HG03575 (cell line): ENCODE measurements around the gene PDCD1LG2.
"Not testable (repeated sequence)": the region's sequence is repeated elsewhere in the genome, so short reads cannot be mapped to it uniquely, and the experiment has no call there.

Source experiments
- ATAC-seq: cut with Tn5 transposase; IDR thresholded peaks from one replicate; pipeline ENCODE4 v1.9.1; 2021; ENCODE audit not compliant: unreplicated experiment, insufficient number of reproducible peaks, low FRiP score; ENCODE audit errors: extremely low read depth

The PDCD1LG2 gene

DNA sequence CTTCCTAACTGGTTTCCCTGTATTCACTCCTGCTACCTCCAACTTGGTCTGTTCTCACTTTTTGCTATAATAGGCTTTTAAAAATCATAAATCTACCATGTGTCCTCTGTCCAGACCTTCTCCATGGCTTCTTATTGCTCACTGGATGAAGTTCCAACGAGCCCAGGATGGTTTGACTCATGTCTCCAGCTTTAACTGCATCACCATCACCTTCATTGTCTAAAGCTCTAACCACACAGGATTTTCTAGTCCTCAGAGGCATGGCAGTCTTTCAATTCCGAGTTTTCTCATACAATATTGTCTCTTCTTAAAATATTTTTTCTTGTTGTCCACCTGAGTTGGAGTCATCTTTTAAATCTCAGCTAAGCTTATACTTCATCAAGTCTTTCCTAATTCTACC lies 49.3 kb downstream of the PDCD1LG2 start:
- ATAC-seq, result no peak

DNA sequence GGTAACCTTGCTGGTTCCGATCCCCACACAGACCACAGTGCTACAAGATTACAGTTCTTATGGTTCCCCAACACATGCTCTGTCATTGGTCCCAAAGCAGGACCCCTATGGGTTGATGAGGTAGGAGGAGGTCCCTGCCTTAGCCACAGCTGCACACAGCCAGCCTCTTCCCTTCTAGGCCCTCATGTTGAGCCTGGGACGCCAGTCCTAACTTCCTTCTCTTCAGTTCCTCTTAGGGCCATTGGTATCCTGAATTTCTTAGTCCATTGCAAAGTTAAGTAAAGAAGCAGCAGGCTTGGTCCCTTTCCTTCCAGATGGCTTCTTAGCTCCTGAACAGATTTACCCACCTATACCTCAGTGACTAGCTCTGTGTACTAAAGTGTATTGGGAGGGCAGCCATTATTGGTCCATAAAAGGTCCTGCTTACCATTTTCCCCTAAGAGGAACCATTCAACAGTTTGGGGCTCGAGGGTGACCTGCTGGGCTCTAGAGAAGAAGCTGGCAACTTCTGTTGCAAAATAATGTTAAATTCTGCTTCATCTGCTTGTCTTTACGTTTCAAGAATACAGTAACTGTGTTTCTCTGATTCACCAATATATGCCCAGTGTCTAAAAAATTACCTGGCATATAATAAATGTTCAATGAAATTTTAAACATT lies 50.2 kb downstream of the PDCD1LG2 start:
- no peak for ATAC-seq

DNA sequence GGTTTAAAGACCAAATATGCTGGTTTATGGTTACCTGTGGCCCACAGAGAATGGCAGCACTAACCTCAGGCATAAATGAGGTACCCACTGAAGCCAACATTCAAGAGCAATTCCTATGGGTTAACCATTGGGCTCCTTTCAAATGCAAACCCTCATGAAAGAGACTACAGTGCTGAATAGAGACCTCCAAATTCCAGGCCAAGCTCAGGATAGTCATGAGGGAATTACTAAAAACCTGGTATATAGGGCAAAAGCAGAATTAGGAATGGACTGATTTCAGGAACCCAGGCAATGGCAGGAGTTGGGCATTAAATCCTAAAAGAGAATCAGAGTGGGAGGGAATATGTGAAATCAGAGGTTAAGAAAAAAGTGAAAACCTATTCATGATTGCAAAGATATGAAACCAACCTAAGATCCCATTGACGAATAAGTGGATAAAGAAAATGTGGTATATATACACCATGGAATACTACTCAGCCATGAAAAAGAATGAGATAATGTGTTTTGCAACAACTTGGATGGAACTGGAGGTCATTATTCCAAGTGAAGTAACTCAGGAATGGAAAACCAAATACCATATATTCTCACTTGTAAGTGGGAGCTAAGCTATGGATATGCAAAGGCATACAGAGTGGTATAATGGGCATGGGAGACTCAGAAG lies 51.6 kb downstream of the PDCD1LG2 start:
- ATAC-seq, result no peak

DNA sequence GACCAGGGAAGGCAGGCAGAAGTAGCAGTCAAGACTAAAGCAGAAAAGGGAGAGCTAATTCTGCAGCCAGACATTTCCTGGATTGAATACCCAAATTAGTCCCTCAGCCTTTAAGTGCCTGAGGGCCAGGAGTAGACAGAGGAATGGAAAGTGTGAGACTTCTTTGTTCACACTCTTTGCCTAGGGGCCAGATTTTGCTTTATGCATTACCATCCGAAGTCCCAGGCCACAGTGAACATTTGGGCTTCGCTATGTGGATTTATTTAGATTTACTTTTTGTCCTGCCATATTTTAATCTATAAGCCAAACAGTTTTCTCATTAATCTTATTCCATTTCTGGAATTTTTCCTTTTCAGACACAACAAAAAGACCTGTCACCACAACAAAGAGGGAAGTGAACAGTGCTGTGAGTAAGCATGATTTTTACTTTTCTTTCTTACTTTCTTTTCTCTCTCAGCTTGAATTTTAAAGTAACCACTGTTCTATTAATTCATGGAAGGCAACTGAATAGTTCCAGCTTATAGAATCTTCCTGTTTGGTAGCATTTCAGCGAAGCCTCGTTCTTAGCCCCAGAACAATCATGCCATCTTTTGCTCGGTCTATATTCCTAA lies 52.6 kb downstream of the PDCD1LG2 start:
- no peak for ATAC-seq

DNA sequence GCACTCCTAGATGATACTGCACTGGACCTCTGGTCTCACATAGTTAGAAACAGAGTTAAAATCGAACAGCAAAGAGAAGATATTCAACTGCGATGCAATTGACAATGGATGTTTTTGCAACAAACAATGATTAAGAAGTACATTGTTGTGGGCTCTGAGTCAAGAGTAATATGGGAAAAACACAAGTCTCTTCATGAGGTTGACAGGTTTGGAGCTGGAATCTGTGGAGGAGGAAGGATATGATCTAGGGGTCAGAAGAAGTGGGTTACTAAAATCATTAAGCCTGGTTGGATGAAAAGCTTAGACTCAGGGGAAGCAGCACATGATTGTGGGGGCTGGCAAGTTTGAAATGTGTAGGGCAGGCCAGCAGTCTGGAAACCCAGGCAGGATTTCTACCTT lies 53.1 kb downstream of the PDCD1LG2 start:
- no peak for ATAC-seq

DNA sequence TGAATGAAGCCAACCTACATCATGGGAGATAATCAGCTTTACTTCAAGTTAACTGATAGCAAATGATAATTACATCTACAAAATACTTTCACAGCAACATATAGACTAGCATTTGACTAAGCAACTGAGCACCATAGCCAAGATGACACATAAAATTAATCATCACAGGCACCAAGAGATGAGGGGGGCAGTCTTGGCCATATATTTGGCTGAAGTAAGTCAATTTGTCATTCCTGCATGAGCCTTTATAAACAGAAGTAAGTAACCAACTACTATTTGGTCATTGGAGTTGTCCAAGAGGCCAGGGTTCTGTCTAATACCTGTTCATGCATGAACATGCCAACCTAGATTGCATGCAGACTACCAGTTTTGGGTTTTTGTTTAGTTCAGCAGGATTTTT lies 53.6 kb downstream of the PDCD1LG2 start:
- no peak for ATAC-seq

DNA sequence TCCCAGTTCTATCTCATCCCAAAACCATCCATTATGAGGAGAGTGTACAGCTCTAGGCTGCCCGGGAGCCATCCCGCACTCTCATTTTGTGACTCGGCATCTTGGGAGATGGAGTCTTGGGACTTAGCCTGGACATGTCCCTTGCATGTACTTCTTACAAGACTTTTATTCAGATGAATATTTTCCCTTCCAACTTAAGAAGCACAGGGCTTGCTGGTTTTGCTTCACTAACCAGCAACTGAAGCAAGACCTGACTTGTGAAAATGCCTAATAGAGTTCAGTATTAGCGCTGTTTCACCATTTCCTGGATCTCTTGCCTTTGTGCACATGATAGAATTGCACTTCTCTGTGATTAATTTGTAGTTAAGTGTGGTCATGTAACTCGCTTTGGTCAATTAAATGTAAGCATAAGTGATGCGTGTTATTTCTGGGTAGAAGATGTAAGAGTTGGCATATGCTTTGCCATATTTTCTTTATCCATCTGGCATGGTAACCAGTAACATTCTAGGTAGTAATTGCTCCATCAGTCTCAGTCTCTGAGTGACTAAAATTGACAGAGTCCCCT lies 55.8 kb downstream of the PDCD1LG2 start:
- no peak for ATAC-seq

DNA sequence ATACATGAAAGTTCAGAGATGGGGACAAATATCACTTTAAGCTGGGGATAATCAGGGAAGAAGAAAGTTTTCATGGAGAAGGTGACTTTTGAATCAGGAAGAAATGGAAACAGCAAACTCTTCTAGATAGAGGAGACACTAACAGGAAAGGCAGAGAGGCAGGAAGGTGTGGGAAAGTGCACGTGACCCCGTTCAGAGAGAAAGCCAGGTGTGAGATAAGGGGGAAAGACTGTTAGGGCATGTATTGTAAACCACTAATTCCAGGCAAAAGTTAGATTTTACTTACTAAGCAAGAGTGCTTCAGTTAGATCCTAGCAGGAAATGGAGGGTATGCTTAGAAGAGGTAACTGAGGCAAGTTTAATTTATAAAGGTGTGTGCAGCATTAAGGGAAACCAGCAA lies 58.5 kb downstream of the PDCD1LG2 start:
- ATAC-seq, result no peak

DNA sequence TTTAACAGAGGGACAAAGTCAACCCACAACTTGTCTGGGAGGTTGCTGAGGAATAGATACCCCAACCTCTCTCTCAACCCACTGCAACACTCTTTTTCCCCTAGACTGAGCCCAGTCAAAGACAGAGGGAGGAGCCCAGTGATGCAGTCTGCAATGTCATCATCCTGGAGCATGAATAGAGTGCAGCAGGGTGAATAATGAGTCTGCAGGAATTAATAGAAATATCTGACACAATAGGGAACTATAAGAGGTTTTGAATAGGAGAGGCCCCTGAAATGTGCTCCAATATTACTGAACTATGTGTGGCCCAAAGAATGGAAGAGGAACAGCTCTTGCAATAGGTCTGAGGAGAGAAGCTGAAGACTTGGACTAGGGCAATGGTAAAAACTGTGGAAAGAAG lies 59.1 kb downstream of the PDCD1LG2 start:
- no peak for ATAC-seq

DNA sequence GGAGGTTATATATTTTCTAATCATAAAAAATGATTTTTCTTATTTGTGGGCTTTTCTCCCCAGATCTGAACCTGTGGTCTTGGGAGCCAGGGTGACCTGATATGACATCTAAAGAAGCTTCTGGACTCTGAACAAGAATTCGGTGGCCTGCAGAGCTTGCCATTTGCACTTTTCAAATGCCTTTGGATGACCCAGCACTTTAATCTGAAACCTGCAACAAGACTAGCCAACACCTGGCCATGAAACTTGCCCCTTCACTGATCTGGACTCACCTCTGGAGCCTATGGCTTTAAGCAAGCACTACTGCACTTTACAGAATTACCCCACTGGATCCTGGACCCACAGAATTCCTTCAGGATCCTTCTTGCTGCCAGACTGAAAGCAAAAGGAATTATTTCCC lies 59.6 kb downstream of the PDCD1LG2 start:
- no peak for ATAC-seq

DNA sequence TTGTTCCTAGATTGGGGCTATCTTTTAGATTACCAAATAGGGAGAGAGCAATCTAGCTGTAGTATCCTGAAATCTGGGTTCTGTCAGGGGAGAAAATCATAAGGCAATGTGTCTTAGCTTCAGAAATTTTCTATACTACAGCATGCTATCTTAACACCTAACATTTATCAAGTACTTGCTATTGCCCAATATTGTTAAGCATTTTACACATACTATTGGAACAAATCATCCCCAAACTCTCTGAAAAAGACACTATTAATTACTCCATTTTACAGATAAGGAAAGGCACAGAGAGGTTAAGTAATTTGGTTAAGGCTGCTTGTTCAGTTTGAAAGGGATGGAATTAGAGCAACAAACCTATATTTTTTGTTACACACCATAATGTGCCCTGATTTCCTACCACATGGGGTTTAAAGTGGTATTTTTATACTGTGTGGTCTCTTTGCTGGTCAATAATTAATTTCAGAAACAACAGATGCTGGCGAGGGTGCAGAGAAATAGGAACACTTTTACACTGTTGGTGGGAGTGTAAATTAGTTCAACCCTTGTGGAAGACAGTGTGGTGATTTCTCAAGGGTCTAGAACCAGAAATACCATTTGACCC lies 61.4 kb downstream of the PDCD1LG2 start:
- no peak for ATAC-seq

DNA sequence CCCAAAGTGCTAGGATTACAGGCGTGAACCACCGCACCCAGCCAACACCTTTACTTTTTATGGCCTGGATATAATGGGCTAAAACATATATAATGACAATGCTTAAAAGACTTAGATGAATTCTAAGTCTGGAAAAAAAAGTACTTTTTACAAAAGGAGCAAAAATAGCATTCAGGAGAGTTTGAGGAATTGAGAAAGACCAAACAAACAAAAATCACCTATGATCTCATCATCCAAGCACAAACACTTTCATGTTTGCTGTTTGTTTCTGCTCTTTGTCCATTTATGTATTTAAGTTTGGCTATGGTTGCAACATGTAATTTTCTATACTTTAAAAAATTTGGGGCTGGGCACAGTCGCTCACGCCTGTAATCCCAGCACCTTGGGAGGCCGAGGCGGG lies 63.8 kb downstream of the PDCD1LG2 start:
- no peak for ATAC-seq

DNA sequence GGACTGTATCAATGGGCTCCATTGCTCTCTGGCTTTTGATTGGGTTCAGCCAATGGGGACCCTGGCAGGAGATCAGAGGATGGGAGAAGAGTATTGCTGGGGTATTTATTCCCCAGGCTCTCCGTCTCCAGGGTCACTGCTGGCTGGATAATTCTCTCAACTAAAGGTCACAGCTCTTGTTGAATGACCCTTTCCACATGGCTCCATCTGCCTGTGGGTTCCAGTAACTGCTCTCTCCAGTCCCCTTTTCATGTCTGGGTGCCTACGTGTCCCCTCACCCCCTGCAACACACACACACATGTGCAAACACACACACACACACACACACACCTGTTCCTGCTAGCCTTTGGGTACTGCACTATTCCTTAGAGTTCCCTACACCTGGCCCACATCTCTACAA lies 64.7 kb downstream of the PDCD1LG2 start:
- ATAC-seq, result no peak

DNA sequence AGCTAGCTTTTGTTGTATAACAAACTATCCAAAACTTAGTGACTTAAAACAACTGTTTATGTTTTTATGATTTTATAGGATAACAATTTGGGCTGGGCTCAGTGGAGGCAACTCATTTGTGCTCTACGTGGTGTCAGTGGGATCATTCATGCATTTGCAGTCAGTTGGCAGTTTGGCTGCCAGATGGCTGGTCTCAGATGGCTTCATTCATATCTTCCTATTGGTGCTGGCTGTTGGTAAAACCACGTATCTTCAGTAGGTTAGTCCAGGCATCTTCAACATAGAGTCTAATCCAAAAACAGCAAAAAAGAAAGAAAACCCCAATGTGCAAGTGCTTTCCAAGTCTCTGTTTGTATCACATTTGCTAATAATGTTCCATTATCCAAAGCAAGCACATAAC lies 66.9 kb downstream of the PDCD1LG2 start:
- ATAC-seq, result no peak

DNA sequence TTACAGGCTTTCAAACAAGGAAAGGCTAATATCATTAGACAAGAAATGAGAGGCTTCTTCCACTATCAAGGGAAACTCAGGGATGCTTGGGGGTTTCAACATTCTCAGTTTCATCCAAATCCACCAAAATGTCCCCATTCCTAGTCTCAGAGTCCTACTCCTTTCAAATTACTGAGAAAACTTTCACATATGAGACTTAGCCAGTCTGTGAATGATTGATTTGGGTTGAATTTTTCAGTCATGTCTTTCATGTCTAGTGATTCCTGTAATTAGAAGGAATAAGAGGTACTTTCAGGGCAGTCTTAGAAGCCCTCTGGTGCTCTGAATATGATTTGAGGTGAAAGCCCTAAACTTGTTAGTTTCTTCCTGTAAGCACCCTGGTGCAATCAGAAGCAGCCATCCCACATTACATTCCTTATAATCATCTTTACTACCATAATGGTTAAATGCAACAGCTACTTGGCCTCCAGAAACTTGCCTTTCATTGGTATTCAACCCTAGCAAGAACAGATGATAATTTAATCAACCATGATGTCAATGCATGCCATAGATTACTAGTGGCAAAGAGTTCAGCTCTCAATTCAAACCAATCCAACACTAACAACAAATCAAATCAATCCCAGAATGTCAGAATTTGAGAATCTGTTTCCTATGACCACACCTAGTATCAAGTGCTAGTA lies 67.8 kb downstream of the PDCD1LG2 start:
- ATAC-seq, result no peak

DNA sequence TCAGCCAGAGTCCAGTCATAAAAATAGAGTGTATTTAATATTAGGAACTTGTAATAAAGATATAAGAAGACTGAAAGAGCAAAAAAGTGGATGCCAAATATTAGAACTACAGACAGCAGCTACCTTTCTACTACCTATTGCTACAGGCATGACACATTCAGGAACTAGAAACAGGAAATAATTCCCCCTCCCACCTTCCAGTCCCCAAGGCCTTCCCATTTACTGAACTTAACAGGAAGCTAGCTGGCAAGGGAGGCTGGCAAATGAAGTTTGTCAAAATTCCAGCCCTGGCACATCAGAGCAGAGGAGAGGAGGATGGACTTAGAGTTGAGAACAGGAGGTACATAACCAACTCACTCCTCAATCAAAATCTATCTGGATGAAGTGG lies 68.4 kb downstream of the PDCD1LG2 start:
- no peak for ATAC-seq

DNA sequence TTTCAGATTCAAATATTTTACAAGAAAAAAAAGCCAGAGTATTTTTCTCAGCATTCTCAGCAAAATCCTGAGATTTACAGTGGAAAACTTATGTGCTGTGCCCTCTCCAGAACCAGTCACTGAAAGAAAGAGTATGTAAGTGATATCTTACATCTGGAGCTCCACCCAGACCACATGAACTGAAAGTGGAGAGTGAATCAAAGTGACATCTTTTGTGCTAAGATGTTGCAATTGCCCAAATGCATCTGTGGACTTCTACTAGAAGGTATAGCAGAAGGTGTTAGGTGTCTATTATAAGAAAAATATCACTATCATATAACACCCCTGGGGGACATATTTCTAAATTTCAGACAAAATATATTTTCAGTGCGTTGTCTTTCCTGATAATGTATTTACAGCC lies 69.5 kb downstream of the PDCD1LG2 start:
- no peak for ATAC-seq

DNA sequence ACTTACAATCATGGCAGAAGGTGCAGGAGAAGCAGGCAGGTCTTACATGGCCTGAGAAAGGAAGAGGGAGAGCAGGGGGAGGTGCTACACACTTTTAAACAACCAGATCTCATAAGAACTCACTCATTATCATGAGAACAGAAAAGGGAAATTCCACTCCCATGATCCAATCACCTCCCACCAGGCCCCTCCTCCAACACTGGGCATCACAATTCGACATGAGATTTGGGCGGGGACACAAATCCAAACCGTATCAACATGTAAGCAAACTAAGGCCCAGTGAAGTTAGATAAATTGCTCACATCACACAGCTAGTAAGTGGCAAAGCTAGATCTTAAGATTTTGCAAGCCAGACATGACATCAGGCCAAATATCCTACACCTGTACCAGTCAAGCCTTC lies 70.3 kb downstream of the PDCD1LG2 start:
- ATAC-seq, result no peak

DNA sequence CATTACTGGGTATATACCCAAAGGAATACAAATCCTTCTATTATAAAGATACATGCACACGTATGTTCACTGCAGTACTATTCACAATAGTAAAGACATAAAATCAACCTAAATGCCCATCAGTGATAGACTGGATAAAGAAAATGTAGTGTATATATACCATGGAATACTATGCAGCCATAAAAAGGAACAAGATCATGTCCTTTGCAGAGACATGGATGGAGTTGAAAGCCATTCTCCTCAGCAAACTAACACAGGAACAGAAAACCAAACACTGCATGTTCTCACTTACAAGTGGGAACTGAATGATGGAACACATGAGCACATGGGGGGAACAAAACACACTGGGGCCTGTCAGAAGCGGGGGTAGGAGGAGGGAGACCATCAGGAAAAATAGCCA lies 71.4 kb downstream of the PDCD1LG2 start:
- not testable (repeated sequence) for ATAC-seq
